OCI-LY1 (cell line): Measurements from ENCODE around the gene PROM2.

Experiments used
- H2AFZ ChIP-seq: fragments of 200-600 bp; sonication (generic), shearing (Covaris generic); 2 replicates; pipeline ENCODE4 v1.6.0; 2014; ENCODE audit warnings: antibody characterized with exemption, mild to moderate bottlenecking, low read length
- H3F3A ChIP-seq: fragments of 200-600 bp; sonication (generic), shearing (Covaris generic); 2 replicates; pipeline ENCODE4 v1.6.0; 2014; ENCODE audit warnings: mild to moderate bottlenecking, antibody characterized with exemption, low read length, moderate library complexity; ENCODE audit not compliant: insufficient read depth
- H3K27ac ChIP-seq: fragments of 200-600 bp; sonication (generic); 2 replicates; pipeline ENCODE4 v1.5.1; 2014; ENCODE audit warnings: low read length, mixed run types, mild to moderate bottlenecking, low read depth; ENCODE audit not compliant: poor library complexity, severe bottlenecking
- H3K27me3 ChIP-seq: fragments of 200-600 bp; sonication (generic); 2 replicates; pipeline ENCODE4 v1.6.0; 2014; ENCODE audit warnings: antibody characterized with exemption, mild to moderate bottlenecking, low read length, moderate library complexity; ENCODE audit not compliant: insufficient read depth
- H3K36me3 ChIP-seq: fragments of 200-600 bp; sonication (generic); 2 replicates; pipeline ENCODE4 v1.6.1; 2014; ENCODE audit warnings: mild to moderate bottlenecking, antibody characterized with exemption, low read length, moderate library complexity, mixed read lengths; ENCODE audit not compliant: insufficient read depth
- H3K4me1 ChIP-seq: fragments of 200-600 bp; sonication (generic); 2 replicates; pipeline ENCODE4 v1.5.1; 2014; ENCODE audit warnings: mild to moderate bottlenecking, low read length, moderate library complexity; ENCODE audit not compliant: insufficient read depth, severe bottlenecking
- H3K4me2 ChIP-seq: fragments of 200-600 bp; sonication (generic), shearing (Covaris generic); 2 replicates; pipeline ENCODE4 v1.6.1; 2014; ENCODE audit warnings: low read length
- H3K4me3 ChIP-seq: fragments of 200-600 bp; sonication (generic); 2 replicates; pipeline ENCODE4 v1.5.1; 2014; ENCODE audit warnings: low read length, low read depth, mild to moderate bottlenecking, mixed read lengths; ENCODE audit not compliant: poor library complexity, severe bottlenecking
- H3K79me2 ChIP-seq: fragments of 200-600 bp; shearing (Covaris generic); 2 replicates; pipeline ENCODE4 v1.6.1; 2016; ENCODE audit warnings: mixed run types, low read length, mixed read lengths; ENCODE audit not compliant: insufficient read depth
- H3K9ac ChIP-seq: fragments of 200-600 bp; sonication (generic), shearing (Covaris generic); 2 replicates; pipeline ENCODE4 v1.6.1; 2014; ENCODE audit warnings: mild to moderate bottlenecking, low read length, mixed read lengths
- H3K9me2 ChIP-seq: fragments of 200-600 bp; sonication (generic), shearing (Covaris generic); 2 replicates; pipeline ENCODE4 v1.6.1; 2014; ENCODE audit warnings: low read depth, mild to moderate bottlenecking, low read length, mixed read lengths
- H3K9me3 ChIP-seq: fragments of 200-600 bp; shearing (Covaris generic); 2 replicates; pipeline ENCODE4 v1.6.1; 2014; ENCODE audit warnings: low read length, mixed read lengths
- H4K20me1 ChIP-seq: fragments of 200-600 bp; sonication (generic), shearing (Covaris generic); 2 replicates; pipeline ENCODE4 v1.6.0; 2016; ENCODE audit warnings: mild to moderate bottlenecking, low read length; ENCODE audit not compliant: insufficient read depth
- CTCF ChIP-seq: fragments of 200-600 bp; sonication (generic), shearing (Covaris generic); IDR thresholded peaks from 2 replicates; pipeline ENCODE4 v1.5.1; 2017; ENCODE audit warnings: mild to moderate bottlenecking, antibody characterized with exemption, low read length, moderate library complexity, mixed read lengths
- EZH2 ChIP-seq: fragments of 200-600 bp; sonication (generic), shearing (Covaris generic); IDR thresholded peaks from 2 replicates; pipeline ENCODE4 v1.8.0; 2017; ENCODE audit warnings: borderline replicate concordance, mixed run types, mild to moderate bottlenecking, antibody characterized with exemption, low read length, moderate library complexity, mixed read lengths

PROM2 gene

GRCh38 chr2:95300450-95300849 is 26.2 kb downstream of the PROM2 start:
- Histone ChIP-seq H3K4me2 (no peak overlapping the region), H3K27me3 (no peaks in the 10 kb centered on the region), H3K4me1 (no peaks in the 10 kb centered on the region), H3F3A (no peaks in the 10 kb centered on the region), H3K4me3 (no peak overlapping the region), H3K9me3 (no peaks in the 10 kb centered on the region), H3K9me2 (no peaks in the 10 kb centered on the region), H3K36me3 (no peaks in the 10 kb centered on the region), H2AFZ (no peak overlapping the region), H4K20me1 (no peaks in the 10 kb centered on the region), H3K79me2 (no peaks in the 10 kb centered on the region), H3K9ac (no peak overlapping the region), H3K27ac (no peak overlapping the region)
- TF ChIP-seq CTCF = no peak
- no peak for TF ChIP-seq EZH2

- no peaks in the 10 kb centered on the region for H3K9me2 ChIP-seq
These were observed 26.9 kb downstream of the PROM2 start for GRCh38 chr2:95301186-95301585.

GRCh38 chr2:95301876-95302641 is 27.8 kb downstream of the PROM2 start:
- no peaks in the 10 kb centered on the region for H4K20me1 ChIP-seq
- no peaks in the 10 kb centered on the region for H3F3A ChIP-seq
- no peaks in the 10 kb centered on the region for H3K9me2 ChIP-seq
- H3K79me2 ChIP-seq = no peaks in the 10 kb centered on the region
- H3K9me3 ChIP-seq = no peaks in the 10 kb centered on the region
- no peak overlapping the region for H3K9ac ChIP-seq
- H3K4me3 ChIP-seq = no peak overlapping the region
- H3K27me3 ChIP-seq = no peaks in the 10 kb centered on the region
- TF ChIP-seq CTCF = no peak
- TF ChIP-seq EZH2 = no peak
- no peaks in the 10 kb centered on the region for H3K4me1 ChIP-seq
- H3K27ac ChIP-seq = no peak overlapping the region
- no peak overlapping the region for H2AFZ ChIP-seq
- H3K36me3 ChIP-seq = no peaks in the 10 kb centered on the region
- H3K4me2 ChIP-seq = no peak overlapping the region

More at GRCh38 chr2:95301186-95301585, 26.9 kb downstream of the PROM2 start:
- Histone ChIP-seq H3K27ac (no peak overlapping the region), H3K4me1 (no peaks in the 10 kb centered on the region), H4K20me1 (no peaks in the 10 kb centered on the region), H3K9ac (no peak overlapping the region), H2AFZ (no peak overlapping the region), H3F3A (no peaks in the 10 kb centered on the region), H3K4me2 (no peak overlapping the region), H3K4me3 (no peak overlapping the region), H3K9me3 (no peaks in the 10 kb centered on the region), H3K36me3 (no peaks in the 10 kb centered on the region), H3K27me3 (no peaks in the 10 kb centered on the region), H3K79me2 (no peaks in the 10 kb centered on the region)
- no peak for TF ChIP-seq CTCF
- no peak for TF ChIP-seq EZH2
